Neutrophil (primary cell): ENCODE data around the gene MCFD2.

ENCODE experiments used
- H3K27ac ChIP-seq: fragments of 200-600 bp; sonication (generic); 2 replicates; pipeline ENCODE4 v1.5.1; 2016; ENCODE audit warnings: mild to moderate bottlenecking, moderate library complexity
- H3K27me3 ChIP-seq: fragments of 200-600 bp; sonication (generic); 2 replicates; pipeline ENCODE4 v1.6.0; 2016; ENCODE audit warnings: mild to moderate bottlenecking
- H3K36me3 ChIP-seq: fragments of 200-600 bp; sonication (generic); 2 replicates; pipeline ENCODE4 v1.5.1; 2017
- H3K4me1 ChIP-seq, 2 experiments: fragments of 200-600 bp in 1 of 2; sonication (generic) in 1 of 2; 1 replicate in 1 of 2; 2 replicates in 1 of 2; pipeline versions ENCODE4 v1.5.1 to v1.6.1; 2013 to 2016; ENCODE audit warnings: low read depth in 1 of 2, low read length in 1 of 2, mild to moderate bottlenecking in 1 of 2, moderate library complexity in 1 of 2; ENCODE audit not compliant: control insufficient read depth in 1 of 2, insufficient read depth in 1 of 2
- H3K4me3 ChIP-seq, 2 experiments: fragments of 200-600 bp in 1 of 2; sonication (generic) in 1 of 2; 1 replicate in 1 of 2; 2 replicates in 1 of 2; pipeline ENCODE4 v1.5.1; 2013 to 2016; ENCODE audit warnings: low read depth in 1 of 2, low read length in 1 of 2, mild to moderate bottlenecking in 1 of 2, moderate library complexity in 1 of 2
- H3K9me3 ChIP-seq: fragments of 200-600 bp; sonication (generic); 2 replicates; pipeline ENCODE4 v1.5.1; 2016
- CTCF ChIP-seq: fragments of 200-600 bp; sonication (generic); IDR thresholded peaks from 2 replicates; pipeline ENCODE4 v1.5.1; 2016; ENCODE audit warnings: antibody characterized with exemption

Gene MCFD2

DNA sequence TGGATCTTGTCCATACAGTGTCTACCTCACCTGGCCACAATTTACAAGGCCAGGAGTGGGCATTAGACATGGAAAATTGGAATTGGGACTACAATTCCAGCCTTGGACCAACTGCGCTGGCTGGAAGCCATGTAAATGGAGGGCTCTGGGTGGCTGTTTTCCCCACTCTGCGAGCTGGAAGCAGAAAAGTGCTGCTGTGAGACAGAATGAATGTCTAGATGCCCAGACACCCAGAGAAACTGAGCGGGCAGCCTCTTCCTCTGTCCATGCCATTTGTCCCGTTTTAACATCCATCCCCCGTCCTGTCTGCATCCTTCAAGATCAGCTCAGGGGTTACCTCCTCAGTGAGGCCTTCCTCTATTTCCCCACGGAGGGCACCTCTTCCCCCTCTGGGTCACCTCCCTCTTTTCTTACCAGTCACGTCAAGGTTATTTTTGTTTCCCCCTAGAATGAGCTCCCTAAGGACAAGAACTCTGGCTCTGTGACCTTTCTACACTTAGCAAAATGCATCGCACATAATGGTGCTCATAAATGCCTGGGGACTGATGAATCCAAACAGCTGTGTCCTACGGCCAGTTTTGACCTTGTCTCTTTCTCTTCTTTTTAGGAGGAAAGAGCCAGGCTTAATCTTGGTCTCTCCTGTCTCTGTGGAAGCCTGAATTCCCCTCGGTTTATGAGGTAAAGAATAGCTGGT, 41.2 kb downstream of the MCFD2 start:
- TF ChIP-seq CTCF, result no peak
- Histone ChIP-seq H3K4me3 (no peak overlapping the region), H3K9me3 (no peaks in the 10 kb centered on the region), H3K36me3 (no peaks in the 10 kb centered on the region), H3K4me1 (peaks cover 0 to 4% of the 10 kb centered on the region in 2 experiments), H3K27ac (no peak overlapping the region), H3K27me3 (no peaks in the 10 kb centered on the region)

- Histone ChIP-seq H3K9me3 (no peaks in the 10 kb centered on the region), H3K27me3 (no peaks in the 10 kb centered on the region), H3K4me3 (no peak overlapping the region), H3K27ac (no peak overlapping the region), H3K4me1 (peaks cover 0 to 4% of the 10 kb centered on the region in 2 experiments), H3K36me3 (no peaks in the 10 kb centered on the region)
- TF ChIP-seq CTCF, result no peak
Measured at GRCh38 chr2:46873604-46874068, 42.0 kb downstream of the MCFD2 start.

- H3K4me1 ChIP-seq, result peaks cover 0 to 10% of the 10 kb centered on the region in 2 experiments
- H3K9me3 ChIP-seq, result no peaks in the 10 kb centered on the region
- H3K27ac ChIP-seq, result no peak overlapping the region
- no peak overlapping the region for H3K4me3 ChIP-seq
- H3K27me3 ChIP-seq, result no peaks in the 10 kb centered on the region
- no peaks in the 10 kb centered on the region for H3K36me3 ChIP-seq
- no peak for TF ChIP-seq CTCF
Measured at GRCh38 chr2:46872902-46873603, 42.6 kb downstream of the MCFD2 start.

- no peaks in the 10 kb centered on the region for H3K27me3 ChIP-seq
- H3K4me3 ChIP-seq, result no peak overlapping the region
- no peak overlapping the region for H3K27ac ChIP-seq
- no peak for TF ChIP-seq CTCF
- no peaks in the 10 kb centered on the region for H3K36me3 ChIP-seq
- peaks cover 0 to 18% of the 10 kb centered on the region in 2 experiments for H3K4me1 ChIP-seq
- H3K9me3 ChIP-seq, result no peaks in the 10 kb centered on the region
Measured at GRCh38 chr2:46871976-46872381, 43.6 kb downstream of the MCFD2 start.

- H3K4me1 ChIP-seq, result peaks cover 2 to 21% of the 10 kb centered on the region in 2 experiments
- no peaks in the 10 kb centered on the region for H3K36me3 ChIP-seq
- no peak overlapping the region for H3K4me3 ChIP-seq
- no peak for TF ChIP-seq CTCF
- no peaks in the 10 kb centered on the region for H3K27me3 ChIP-seq
- no peak overlapping the region for H3K27ac ChIP-seq
- peaks cover 7% of the 10 kb centered on the region for H3K9me3 ChIP-seq
Measured at GRCh38 chr2:46870051-46870839, 45.4 kb downstream of the MCFD2 start.
